Measurements from ENCODE around the gene SHROOM3. TPM values are rescaled to one million over a fixed set of nuclear protein-coding genes. Genes with fewer than 3 reads are reported as not detected.

SHROOM3 gene
- total and polyA plus RNA-seq, 2 donors (not counting 3 experiments of a cell fraction or from before 2014, with no cell fraction given) = 2.7 to 6.7 TPM

DNA sequence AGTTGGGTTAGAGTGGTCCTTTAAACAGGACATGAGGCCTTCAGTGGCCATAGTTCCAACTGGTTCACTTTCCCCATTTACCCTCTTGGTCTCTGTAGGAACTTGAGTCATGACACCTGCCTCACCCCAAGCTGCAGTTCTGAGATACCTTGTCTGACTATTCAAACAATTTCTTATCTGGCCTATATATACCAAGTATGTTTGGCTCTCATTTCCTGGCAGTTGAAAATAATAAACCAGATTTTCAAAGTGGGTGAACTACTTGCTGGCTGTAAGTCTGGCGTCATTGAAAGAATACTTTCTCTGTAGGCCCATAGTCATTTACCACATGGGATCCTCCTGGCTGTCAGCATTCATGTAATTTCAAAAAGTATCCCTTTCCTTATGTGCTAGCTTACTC lies 228.8 kb downstream of the SHROOM3 start:
- POLR2A ChIA-PET = no interaction called here
- H3K9me1 ChIP-seq (replicated peaks; ENCODE audit: control insufficient read depth, extremely low read depth, insufficient read depth, low read length) = no peaks in the 10 kb centered on the region
- H4K20me1 ChIP-seq (replicated peaks; ENCODE audit: control insufficient read depth, extremely low read depth, insufficient read depth, low read length) = no peaks in the 10 kb centered on the region
- peaks cover 4% of the 10 kb centered on the region for H3K79me2 ChIP-seq (ENCODE audit: control insufficient read depth, insufficient read depth, low read length)
- no peaks in the 10 kb centered on the region for H3K9me3 ChIP-seq (replicated peaks; ENCODE audit: control insufficient read depth, insufficient read depth, low read length)
- TF ChIP-seq, protein P1, sequence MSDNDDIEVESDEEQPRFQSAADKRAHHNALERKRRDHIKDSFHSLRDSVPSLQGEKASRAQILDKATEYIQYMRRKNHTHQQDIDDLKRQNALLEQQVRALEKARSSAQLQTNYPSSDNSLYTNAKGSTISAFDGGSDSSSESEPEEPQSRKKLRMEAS (IDR thresholded peaks at IDR 0.05; ENCODE audit: insufficient read depth, insufficient read length) = no peak
- no peak for TF ChIP-seq POLR2A (IDR thresholded peaks at IDR 0.05; ENCODE audit: low read depth, low read length)
- TF ChIP-seq, protein P2, sequence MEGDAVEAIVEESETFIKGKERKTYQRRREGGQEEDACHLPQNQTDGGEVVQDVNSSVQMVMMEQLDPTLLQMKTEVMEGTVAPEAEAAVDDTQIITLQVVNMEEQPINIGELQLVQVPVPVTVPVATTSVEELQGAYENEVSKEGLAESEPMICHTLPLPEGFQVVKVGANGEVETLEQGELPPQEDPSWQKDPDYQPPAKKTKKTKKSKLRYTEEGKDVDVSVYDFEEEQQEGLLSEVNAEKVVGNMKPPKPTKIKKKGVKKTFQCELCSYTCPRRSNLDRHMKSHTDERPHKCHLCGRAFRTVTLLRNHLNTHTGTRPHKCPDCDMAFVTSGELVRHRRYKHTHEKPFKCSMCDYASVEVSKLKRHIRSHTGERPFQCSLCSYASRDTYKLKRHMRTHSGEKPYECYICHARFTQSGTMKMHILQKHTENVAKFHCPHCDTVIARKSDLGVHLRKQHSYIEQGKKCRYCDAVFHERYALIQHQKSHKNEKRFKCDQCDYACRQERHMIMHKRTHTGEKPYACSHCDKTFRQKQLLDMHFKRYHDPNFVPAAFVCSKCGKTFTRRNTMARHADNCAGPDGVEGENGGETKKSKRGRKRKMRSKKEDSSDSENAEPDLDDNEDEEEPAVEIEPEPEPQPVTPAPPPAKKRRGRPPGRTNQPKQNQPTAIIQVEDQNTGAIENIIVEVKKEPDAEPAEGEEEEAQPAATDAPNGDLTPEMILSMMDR (IDR thresholded peaks at IDR 0.05; ENCODE audit: extremely low read depth in 1 of 2, insufficient read depth in 1 of 2, low read depth in 1 of 2, low read length in 2 of 2) = no peak
- TF ChIP-seq JUN (IDR thresholded peaks at IDR 0.05; ENCODE audit: borderline replicate concordance, insufficient read depth, insufficient read length, low read depth) = no peak
- no peak for TF ChIP-seq MYC (IDR thresholded peaks at IDR 0.05; ENCODE audit: low read depth, low read length)
- TF ChIP-seq POLR2AphosphoS5 (IDR thresholded peaks at IDR 0.05; ENCODE audit: insufficient read depth, low read depth, low read length) = no peak
- no peak for TF ChIP-seq EZH2 (IDR thresholded peaks at IDR 0.05; ENCODE audit: borderline replicate concordance, low read depth, low read length, severe bottlenecking)
- no peak for TF ChIP-seq GATA2 (IDR thresholded peaks at IDR 0.05; ENCODE audit: insufficient read depth, insufficient read length, low read depth, low read length)
- TF ChIP-seq FOS (IDR thresholded peaks at IDR 0.05; ENCODE audit: borderline replicate concordance, insufficient read depth, low read length) = no peak
- intact Hi-C loops (cut with micrococcal nuclease) (no loop called here), dilution Hi-C loops (cut with MboI; ENCODE audit: extremely low pct_ligation_motif_present, low sequenced_read_pairs) (no loop called here)
- no peak overlapping the region for H3K4me3 ChIP-seq (replicated peaks in 1 of 3; ENCODE audit: insufficient read depth in 1 of 3, low read depth in 1 of 3, low read length in 3 of 3)
- no peak overlapping the region for H2AFZ ChIP-seq (ENCODE audit: low read depth, low read length)
- no peak overlapping the region for H3K27ac ChIP-seq (ENCODE audit: insufficient read depth, low read depth, low read length)
- H3K9ac ChIP-seq (replicated peaks; ENCODE audit: extremely low read depth, insufficient read depth, low read length) = no peak overlapping the region
- CTCF ChIA-PET = interaction anchor here (1.1 to 1.2 kb wide), 2 partner anchors 8 to 78 kb away, joined by 3 to 4 read pairs; no protein-coding TSS in a partner anchor
- BruUV-seq (replicated peaks) = no TSS peak
- no peaks in the 10 kb centered on the region for H3K36me3 ChIP-seq (ENCODE audit: control insufficient read depth in 2 of 2, extremely low read depth in 1 of 2, insufficient read depth in 2 of 2, low read length in 2 of 2)
- no peaks in the 10 kb centered on the region for H3K27me3 ChIP-seq (ENCODE audit: control insufficient read depth in 2 of 2, insufficient read depth in 2 of 2, low read length in 2 of 2)
- H3K4me1 ChIP-seq (ENCODE audit: control insufficient read depth, extremely low read depth, insufficient read depth, low read length) = peaks cover 11% of the 10 kb centered on the region
- DNase-seq (ENCODE audit: low read depth, low spot score) (no peak), FAIRE-seq (peak; percentile 15)
- no peak overlapping the region for H3K4me2 ChIP-seq (ENCODE audit: insufficient read depth, low read length)

Measured in endothelial cell of umbilical vein (primary cell).